Measurements from ENCODE around the gene DNAJC13. TPM values are rescaled to one million over a fixed set of nuclear protein-coding genes. Genes with fewer than 3 reads are reported as not detected.

DNAJC13 gene
- total RNA-seq, 1 donor from 2014 or later, result 34.2 TPM

DNA sequence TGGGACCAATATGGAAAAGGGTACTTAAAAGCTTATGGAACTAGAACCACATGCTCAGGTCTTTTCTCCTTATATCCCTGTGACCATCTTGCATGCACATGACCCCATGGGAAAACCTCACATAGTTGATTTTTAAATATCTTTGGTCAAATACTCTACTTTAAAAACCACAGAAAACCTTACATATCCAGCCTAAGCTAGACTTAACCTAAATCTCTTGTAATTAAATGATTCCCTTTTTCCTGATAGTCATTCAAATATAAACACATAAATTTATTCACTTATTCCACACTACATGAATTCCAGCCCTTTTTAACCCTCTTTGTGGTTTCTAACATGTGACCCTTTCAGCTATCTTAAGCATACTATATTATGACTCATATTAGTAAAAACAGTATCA is 46.8 kb downstream of the DNAJC13 start:
- Histone ChIP-seq H3K36me3 (ENCODE audit: control insufficient read depth, insufficient read depth, low read length) (peaks cover 3% of the 10 kb centered on the region), H3K4me3 (ENCODE audit: low read depth, low read length) (no peak overlapping the region), H3K27me3 (ENCODE audit: control insufficient read depth, insufficient read depth, low read length) (no peaks in the 10 kb centered on the region)
- TF ChIP-seq, protein P1, sequence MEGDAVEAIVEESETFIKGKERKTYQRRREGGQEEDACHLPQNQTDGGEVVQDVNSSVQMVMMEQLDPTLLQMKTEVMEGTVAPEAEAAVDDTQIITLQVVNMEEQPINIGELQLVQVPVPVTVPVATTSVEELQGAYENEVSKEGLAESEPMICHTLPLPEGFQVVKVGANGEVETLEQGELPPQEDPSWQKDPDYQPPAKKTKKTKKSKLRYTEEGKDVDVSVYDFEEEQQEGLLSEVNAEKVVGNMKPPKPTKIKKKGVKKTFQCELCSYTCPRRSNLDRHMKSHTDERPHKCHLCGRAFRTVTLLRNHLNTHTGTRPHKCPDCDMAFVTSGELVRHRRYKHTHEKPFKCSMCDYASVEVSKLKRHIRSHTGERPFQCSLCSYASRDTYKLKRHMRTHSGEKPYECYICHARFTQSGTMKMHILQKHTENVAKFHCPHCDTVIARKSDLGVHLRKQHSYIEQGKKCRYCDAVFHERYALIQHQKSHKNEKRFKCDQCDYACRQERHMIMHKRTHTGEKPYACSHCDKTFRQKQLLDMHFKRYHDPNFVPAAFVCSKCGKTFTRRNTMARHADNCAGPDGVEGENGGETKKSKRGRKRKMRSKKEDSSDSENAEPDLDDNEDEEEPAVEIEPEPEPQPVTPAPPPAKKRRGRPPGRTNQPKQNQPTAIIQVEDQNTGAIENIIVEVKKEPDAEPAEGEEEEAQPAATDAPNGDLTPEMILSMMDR (IDR thresholded peaks at IDR 0.05; ENCODE audit: insufficient read depth, low read length, severe bottlenecking), result no peak
- FAIRE-seq, result no peak
- DNase-seq (ENCODE audit: low read depth), result no peak

DNA sequence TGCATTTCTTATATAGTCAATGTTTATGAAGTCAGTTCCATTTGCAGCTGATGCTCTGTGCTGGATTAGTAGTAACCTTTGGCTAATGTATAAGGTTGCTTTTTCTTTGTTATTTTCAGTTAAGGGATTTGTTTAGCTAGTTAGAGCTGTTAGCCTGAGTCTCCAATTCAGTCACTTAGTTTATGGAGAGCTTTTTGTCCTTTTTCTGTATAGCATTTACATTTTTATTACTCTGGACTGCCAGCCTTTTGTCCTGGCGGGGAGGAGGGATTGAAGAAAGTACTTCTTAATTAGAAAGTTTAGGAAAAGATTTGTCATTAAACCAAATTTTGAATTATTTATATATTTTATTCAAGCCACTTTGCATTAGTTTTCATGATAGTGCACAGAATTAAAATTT is 52.0 kb downstream of the DNAJC13 start:
- FAIRE-seq, result no peak
- no peak for DNase-seq (ENCODE audit: low read depth)
- Histone ChIP-seq H3K36me3 (ENCODE audit: control insufficient read depth, insufficient read depth, low read length) (peaks cover 3% of the 10 kb centered on the region), H3K27me3 (ENCODE audit: control insufficient read depth, insufficient read depth, low read length) (no peaks in the 10 kb centered on the region), H3K4me3 (ENCODE audit: low read depth, low read length) (no peak overlapping the region)
- TF ChIP-seq, protein P1 (IDR thresholded peaks at IDR 0.05; ENCODE audit: insufficient read depth, low read length, severe bottlenecking), result no peak

DNA sequence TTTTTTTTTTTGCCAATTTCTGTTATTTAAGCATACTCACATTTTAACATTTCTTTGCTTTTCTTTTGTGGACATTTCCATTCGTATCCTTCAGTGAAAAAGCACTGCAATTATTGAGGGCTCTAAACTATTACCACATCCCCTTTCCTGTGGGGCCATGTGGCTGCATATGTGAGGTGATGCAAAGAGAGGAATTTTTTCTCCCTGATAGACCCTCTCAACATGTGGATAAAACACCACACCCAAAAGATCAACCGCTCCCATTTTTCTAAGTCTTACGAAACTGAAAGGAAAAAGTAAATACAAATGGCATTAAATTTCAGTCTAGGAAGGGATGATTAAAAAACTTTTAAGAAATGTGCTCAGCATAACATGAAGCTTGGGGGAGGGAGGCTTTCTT is 68.8 kb downstream of the DNAJC13 start:
- no peaks in the 10 kb centered on the region for H3K27me3 ChIP-seq (ENCODE audit: control insufficient read depth, insufficient read depth, low read length)
- H3K4me3 ChIP-seq (ENCODE audit: low read depth, low read length), result no peak overlapping the region
- DNase-seq (ENCODE audit: low read depth), result peak; percentile 35
- peaks cover 6% of the 10 kb centered on the region for H3K36me3 ChIP-seq (ENCODE audit: control insufficient read depth, insufficient read depth, low read length)
- FAIRE-seq, result no peak
- TF ChIP-seq, protein P1 (IDR thresholded peaks at IDR 0.05; ENCODE audit: insufficient read depth, low read length, severe bottlenecking), result no peak

DNA sequence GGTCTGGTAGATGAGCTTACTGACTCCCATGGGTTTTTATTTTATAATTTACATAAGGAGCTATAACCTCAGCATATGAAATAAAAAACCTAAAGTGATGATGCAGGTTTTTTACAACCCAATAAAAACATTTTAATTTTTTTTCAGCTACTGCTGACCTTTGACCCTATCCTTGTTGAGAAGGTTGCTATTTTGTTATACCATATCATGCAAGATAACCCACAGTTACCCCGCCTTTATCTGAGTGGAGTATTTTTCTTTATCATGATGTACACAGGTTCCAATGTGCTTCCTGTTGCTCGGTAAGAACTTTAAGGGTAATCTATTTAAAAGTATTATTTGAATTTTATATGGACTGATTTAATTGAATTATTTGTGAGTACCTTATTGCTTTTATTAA is 70.8 kb downstream of the DNAJC13 start:
- FAIRE-seq (no peak), DNase-seq (ENCODE audit: low read depth) (no peak)
- H3K27me3 ChIP-seq (ENCODE audit: control insufficient read depth, insufficient read depth, low read length), result no peaks in the 10 kb centered on the region
- TF ChIP-seq, protein P1 (IDR thresholded peaks at IDR 0.05; ENCODE audit: insufficient read depth, low read length, severe bottlenecking), result no peak
- no peak overlapping the region for H3K4me3 ChIP-seq (ENCODE audit: low read depth, low read length)
- peaks cover 2% of the 10 kb centered on the region for H3K36me3 ChIP-seq (ENCODE audit: control insufficient read depth, insufficient read depth, low read length)

DNA sequence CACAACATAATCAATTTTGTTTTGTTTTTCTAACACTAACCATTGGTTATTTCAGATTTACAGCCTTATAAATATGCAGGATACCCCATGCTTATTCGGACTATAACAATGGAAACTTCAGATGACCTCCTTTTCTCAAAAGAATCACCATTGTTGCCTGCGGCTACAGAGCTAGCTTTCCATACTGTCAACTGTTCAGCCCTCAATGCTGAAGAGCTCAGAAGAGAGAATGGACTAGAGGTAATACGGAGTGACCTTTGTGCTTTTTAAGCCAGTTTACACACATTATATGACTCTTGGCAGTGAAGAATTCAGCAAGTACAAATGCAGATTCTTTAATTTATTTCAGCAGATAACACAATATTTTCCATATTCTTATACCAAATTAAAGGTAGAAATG is 81.8 kb downstream of the DNAJC13 start:
- peaks cover 5% of the 10 kb centered on the region for H3K36me3 ChIP-seq (ENCODE audit: control insufficient read depth, insufficient read depth, low read length)
- DNase-seq (ENCODE audit: low read depth), result no peak
- no peaks in the 10 kb centered on the region for H3K27me3 ChIP-seq (ENCODE audit: control insufficient read depth, insufficient read depth, low read length)
- no peak for FAIRE-seq
- H3K4me3 ChIP-seq (ENCODE audit: low read depth, low read length), result no peak overlapping the region
- TF ChIP-seq, protein P1 (IDR thresholded peaks at IDR 0.05; ENCODE audit: insufficient read depth, low read length, severe bottlenecking), result no peak

DNA sequence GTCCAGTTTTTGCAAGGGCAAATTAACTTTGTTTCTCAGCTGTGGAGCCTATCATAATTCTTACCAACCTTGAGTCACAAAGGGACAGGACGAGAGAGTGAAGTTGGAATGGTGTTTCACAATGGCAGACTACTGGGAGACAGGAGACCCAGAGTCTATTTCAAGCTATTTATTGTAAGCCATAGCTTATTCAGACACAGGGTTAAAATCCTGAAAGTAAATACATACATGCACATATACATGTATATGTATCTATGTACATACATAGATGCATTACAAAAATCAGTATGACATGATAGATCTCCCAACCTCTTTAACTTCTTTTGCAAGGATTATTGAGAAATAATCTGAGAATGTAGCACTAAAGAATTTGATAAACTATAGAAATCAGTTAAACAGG is 86.3 kb downstream of the DNAJC13 start:
- no peak for DNase-seq (ENCODE audit: low read depth)
- H3K36me3 ChIP-seq (ENCODE audit: control insufficient read depth, insufficient read depth, low read length), result peaks cover 4% of the 10 kb centered on the region
- H3K4me3 ChIP-seq (ENCODE audit: low read depth, low read length), result no peak overlapping the region
- TF ChIP-seq, protein P1 (IDR thresholded peaks at IDR 0.05; ENCODE audit: insufficient read depth, low read length, severe bottlenecking), result no peak
- no peak for FAIRE-seq
- no peaks in the 10 kb centered on the region for H3K27me3 ChIP-seq (ENCODE audit: control insufficient read depth, insufficient read depth, low read length)
